GM08714 (cell line): ENCODE measurements around the gene FADD.
"Not testable (repeated sequence)": the region's sequence is repeated elsewhere in the genome, so short reads cannot be mapped to it uniquely, and the experiment has no call there.

ENCODE experiments used
- H3K4me3 ChIP-seq: fragments of 200-500 bp; sonication (Bioruptor generic); 2 replicates; pipeline ENCODE4 v1.5.1; 2014; ENCODE audit warnings: mild to moderate bottlenecking, low read length, inconsistent platforms
- ZNF274 ChIP-seq: IDR thresholded peaks from 2 replicates; pipeline ENCODE4 v1.6.1; 2012; ENCODE audit warnings: mild to moderate bottlenecking, low read depth, low read length

FADD gene

GRCh38 chr11:70189622-70190021, 13.5 kb upstream of the FADD start:
- no peak overlapping the region for H3K4me3 ChIP-seq
- TF ChIP-seq ZNF274 = no peak

DNA sequence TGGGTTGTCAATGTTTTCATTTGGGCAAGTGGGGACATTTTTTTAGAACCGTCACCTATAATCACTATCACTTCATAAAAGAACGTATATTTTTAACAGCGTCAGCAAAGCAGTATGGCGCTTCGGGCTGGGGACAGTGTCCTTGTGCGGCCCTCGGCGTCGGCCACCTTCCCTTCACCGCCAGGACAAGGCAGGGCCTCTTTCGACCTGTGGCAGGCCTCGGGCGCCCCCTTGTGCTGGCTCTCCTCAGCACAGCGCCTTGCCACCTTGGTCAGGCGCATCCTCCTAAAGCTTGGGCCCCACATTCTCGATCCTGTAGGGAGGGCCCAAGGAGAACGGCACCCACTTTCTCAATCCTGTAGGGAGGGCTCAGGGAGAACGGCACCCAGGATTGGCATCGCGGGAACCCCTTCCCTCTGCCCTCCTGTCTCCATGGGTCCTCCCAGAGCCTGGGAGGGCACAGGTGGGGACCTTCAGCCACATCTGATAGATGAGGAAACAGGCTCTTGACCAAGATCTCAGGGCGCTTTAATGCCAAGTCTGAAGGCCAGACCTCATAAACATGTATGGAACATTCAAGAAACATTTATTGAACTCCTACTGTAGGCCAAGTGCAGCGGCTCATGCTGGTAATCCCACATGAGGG, 11.5 kb upstream of the FADD start:
- TF ChIP-seq ZNF274 = no peak

GRCh38 chr11:70192666-70193410, 10.3 kb upstream of the FADD start:
- no peak for TF ChIP-seq ZNF274
- H3K4me3 ChIP-seq = no peak overlapping the region

More for the DNA sequence above, 11.5 kb upstream of the FADD start:
- H3K4me3 ChIP-seq = no peak overlapping the region

- no peak for TF ChIP-seq ZNF274
- H3K4me3 ChIP-seq = no peak overlapping the region
Observed at GRCh38 chr11:70193411-70194292, 9.4 kb upstream of the FADD start.

GRCh38 chr11:70194792-70195791, 8.0 kb upstream of the FADD start:
- TF ChIP-seq ZNF274 = no peak
- no peak overlapping the region for H3K4me3 ChIP-seq

GRCh38 chr11:70200212-70200844, 2.8 kb upstream of the FADD start:
- H3K4me3 ChIP-seq = no peak overlapping the region
- no peak for TF ChIP-seq ZNF274

DNA sequence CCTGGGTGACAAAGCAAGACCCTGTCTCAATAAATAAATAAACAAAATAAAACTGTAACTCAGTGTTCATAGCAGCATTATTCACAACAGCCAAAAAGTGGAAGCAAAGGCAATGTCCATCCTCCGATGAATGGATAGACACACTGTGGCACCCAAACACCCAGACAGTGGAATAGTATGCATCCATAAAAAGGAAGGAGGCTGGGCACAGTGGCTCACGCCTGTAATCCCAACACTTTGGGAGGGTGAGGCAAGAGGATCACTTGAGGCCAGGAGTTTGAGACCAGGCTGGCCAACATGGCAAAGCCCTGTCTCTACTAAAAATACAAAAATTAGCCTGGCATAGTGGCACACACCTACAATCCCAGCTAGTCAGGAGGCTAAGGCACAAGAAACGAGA, 2.0 kb upstream of the FADD start:
- H3K4me3 ChIP-seq = not testable (repeated sequence)

DNA sequence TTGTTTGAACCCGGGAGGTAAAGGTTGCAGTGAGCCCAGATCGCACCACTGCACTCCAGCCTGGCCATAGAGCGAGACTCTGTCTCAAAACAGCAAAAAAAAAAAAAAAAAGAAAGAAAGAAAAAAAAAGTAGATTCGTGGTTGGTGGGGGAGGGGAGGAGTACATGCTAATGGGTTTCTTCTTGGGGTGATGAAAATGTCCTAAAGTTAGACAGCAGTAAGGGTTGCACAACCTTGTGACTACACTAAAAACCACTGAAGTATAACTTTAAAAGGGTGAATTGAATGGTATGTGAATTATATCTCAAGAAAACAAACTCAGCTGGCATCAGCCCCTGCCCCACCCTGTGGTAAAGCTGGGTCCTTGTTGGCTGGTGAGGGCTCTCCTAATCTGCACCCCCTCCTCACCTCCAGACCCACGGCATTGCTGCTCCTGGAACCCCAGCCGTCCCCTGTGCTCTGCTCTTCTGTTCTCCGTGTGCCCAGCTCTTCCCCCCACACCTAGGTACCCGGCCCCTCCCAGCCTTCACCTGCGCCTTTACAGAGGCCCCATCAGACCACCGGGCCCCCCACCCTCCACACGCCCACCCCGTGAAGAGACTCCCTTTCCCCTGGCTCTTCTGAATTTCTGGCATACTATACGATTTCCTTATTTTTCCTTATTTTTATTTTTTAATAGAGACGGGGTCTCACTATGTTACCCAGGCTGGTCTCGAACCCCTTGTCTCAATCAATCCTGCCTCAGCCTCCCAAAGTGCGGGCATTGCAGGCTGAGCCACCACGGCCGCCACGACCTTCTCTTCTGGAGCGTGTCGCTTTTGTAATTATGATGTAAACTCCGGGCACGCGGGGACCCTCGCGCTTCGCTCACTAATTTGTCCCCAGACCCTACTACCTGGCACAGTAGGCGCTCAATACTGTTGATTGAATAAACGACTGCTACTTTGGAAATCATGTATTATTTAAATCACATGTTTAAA, 924 bp upstream of the FADD start:
- H3K4me3 ChIP-seq = no peak overlapping the region; the same call in 1 of the 2 replicates
- no peak for TF ChIP-seq ZNF274

DNA sequence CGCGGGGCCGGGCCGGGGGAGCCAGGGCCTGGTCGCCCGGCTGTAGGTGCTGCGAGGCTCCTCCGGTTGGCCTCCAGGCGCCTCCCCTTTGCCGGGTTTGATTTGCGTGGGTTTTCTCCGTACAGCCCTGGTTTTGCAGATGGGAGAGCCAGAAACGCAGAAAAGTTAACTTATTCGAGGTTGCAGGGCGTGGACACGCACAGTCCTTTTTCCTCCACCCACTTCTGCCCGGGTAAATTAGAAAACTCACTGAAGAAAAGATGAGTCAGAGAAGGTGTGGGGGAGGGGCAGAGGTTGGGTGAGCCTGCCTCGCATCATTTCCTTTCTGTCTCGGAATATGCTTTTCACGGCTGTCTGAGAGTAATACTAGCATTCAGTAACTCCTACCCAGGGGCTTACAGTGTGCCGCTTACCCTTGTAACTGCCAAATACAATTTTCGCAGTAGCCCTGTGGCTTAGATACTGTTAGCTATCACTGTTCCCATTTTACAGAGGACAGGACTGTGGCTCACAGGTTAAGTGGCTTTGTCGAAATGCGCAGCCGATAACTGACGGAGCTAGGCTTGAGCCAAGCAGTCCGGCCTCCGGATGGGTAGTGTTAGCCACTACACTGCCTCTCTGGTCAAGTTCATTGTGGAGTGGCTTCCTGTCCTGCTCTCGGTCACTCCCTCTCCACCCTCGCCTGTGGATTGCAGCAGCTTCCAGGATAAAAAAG, 812 bp downstream of the FADD start:
- TF ChIP-seq ZNF274 = no peak
- H3K4me3 ChIP-seq = peak overlapping the region; percentile 93

- no peak for TF ChIP-seq ZNF274
- peak overlapping the region; percentile 93 for H3K4me3 ChIP-seq
Observed at GRCh38 chr11:70204466-70204799, 1.3 kb downstream of the FADD start.

DNA sequence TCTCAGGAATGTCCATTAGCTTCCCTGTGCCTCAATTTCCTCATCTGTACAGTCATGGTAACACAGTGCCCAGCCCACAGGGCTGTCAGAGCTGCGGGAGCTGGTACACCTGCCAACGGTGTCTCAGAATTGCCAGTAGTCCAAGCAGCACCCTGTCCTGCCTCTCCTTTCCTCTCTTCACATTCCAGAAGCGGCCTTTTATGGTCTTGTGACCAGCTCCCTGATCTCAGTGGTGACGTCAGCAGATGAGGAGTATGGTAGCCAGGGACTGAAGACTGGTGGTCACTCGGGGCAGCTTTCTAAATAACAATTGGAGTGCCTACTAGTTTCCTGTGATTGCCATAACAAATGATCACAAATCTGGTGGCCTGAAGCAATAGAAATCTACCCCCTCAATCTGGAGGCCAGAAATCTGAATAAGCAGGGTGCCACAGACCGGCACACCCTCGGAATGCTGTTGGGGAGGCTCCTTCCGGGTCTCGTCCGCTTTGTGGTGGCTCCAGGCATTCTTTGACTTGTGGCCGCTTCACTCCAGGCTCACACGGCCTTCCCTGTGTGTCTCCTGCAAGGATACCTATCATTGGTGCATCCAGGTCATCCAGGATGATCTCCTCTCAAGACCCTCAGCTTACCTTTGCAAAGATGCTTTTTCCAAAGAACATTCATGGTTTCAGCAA, 2.1 kb downstream of the FADD start:
- no peak for TF ChIP-seq ZNF274
- H3K4me3 ChIP-seq = no peak overlapping the region; the same call in 1 of the 2 replicates
